ENCODE results near the gene PXN.
"Not testable (repeated sequence)": the region's sequence is repeated elsewhere in the genome, so short reads cannot be mapped to it uniquely, and the experiment has no call there.

PXN gene

GRCh38 chr12:120241561-120242274 lies 23.8 kb downstream of the PXN start:
- Histone ChIP-seq H3K4me3 (ENCODE audit: low read depth in 1 of 5, low read length in 5 of 5) (peak overlapping the region in 3 of 5 donors; percentile 3 to 22 (median 21)), H3K9me3 (ENCODE audit: control insufficient read depth in 5 of 5, low read length in 5 of 5) (no peaks in the 10 kb centered on the region), H3K27me3 (ENCODE audit: control insufficient read depth in 5 of 5, insufficient read depth in 4 of 5, low read length in 5 of 5) (no peaks in the 10 kb centered on the region), H3K4me1 (ENCODE audit: control insufficient read depth in 5 of 5, insufficient read depth in 5 of 5, low read length in 5 of 5) (peaks cover 33 to 80% (median 65%) of the 10 kb centered on the region in 5 donors), H3K36me3 (ENCODE audit: control insufficient read depth in 5 of 5, insufficient read depth in 5 of 5, low read length in 5 of 5) (peaks cover 0 to 5% (median 0%) of the 10 kb centered on the region in 5 donors), H3K9ac (ENCODE audit: low read length in 5 of 5) (peak overlapping the region in 1 of 5 donors; percentile 34), H3K27ac (ENCODE audit: low read depth, low read length) (peak overlapping the region; percentile 69)

GRCh38 chr12:120240495-120240833 lies 25.1 kb downstream of the PXN start:
- peaks cover 0 to 5% (median 0%) of the 10 kb centered on the region in 5 donors for H3K36me3 ChIP-seq (ENCODE audit: control insufficient read depth in 5 of 5, insufficient read depth in 5 of 5, low read length in 5 of 5)
- peak overlapping the region in 1 of 5 donors; percentile 38 for H3K9ac ChIP-seq (ENCODE audit: low read length in 5 of 5)
- no peaks in the 10 kb centered on the region for H3K27me3 ChIP-seq (ENCODE audit: control insufficient read depth in 5 of 5, insufficient read depth in 4 of 5, low read length in 5 of 5)
- H3K4me3 ChIP-seq (ENCODE audit: low read depth in 1 of 5, low read length in 5 of 5) = peak overlapping the region in 2 of 5 donors; percentile 7 to 17
- H3K4me1 ChIP-seq (ENCODE audit: control insufficient read depth in 5 of 5, insufficient read depth in 5 of 5, low read length in 5 of 5) = peaks cover 40 to 89% (median 75%) of the 10 kb centered on the region in 5 donors
- H3K27ac ChIP-seq (ENCODE audit: low read depth, low read length) = peak overlapping the region; percentile 69
- no peaks in the 10 kb centered on the region for H3K9me3 ChIP-seq (ENCODE audit: control insufficient read depth in 5 of 5, low read length in 5 of 5)

- peaks cover 0 to 5% (median 0%) of the 10 kb centered on the region in 5 donors for H3K36me3 ChIP-seq (ENCODE audit: control insufficient read depth in 5 of 5, insufficient read depth in 5 of 5, low read length in 5 of 5)
- H3K27ac ChIP-seq (ENCODE audit: low read depth, low read length) = peak overlapping the region; percentile 69
- H3K27me3 ChIP-seq (ENCODE audit: control insufficient read depth in 5 of 5, insufficient read depth in 4 of 5, low read length in 5 of 5) = no peaks in the 10 kb centered on the region
- H3K9me3 ChIP-seq (ENCODE audit: control insufficient read depth in 5 of 5, low read length in 5 of 5) = no peaks in the 10 kb centered on the region
- peaks cover 45 to 90% (median 78%) of the 10 kb centered on the region in 5 donors for H3K4me1 ChIP-seq (ENCODE audit: control insufficient read depth in 5 of 5, insufficient read depth in 5 of 5, low read length in 5 of 5)
- H3K4me3 ChIP-seq (ENCODE audit: low read depth in 1 of 5, low read length in 5 of 5) = no peak overlapping the region
- no peak overlapping the region for H3K9ac ChIP-seq (ENCODE audit: low read length in 5 of 5)
Observed at GRCh38 chr12:120239776-120240494, 25.6 kb downstream of the PXN start.

GRCh38 chr12:120238839-120239445 lies 26.6 kb downstream of the PXN start:
- no peaks in the 10 kb centered on the region for H3K9me3 ChIP-seq (ENCODE audit: control insufficient read depth in 5 of 5, low read length in 5 of 5)
- H3K27me3 ChIP-seq (ENCODE audit: control insufficient read depth in 5 of 5, insufficient read depth in 4 of 5, low read length in 5 of 5) = no peaks in the 10 kb centered on the region
- peaks cover 0 to 5% (median 0%) of the 10 kb centered on the region in 5 donors for H3K36me3 ChIP-seq (ENCODE audit: control insufficient read depth in 5 of 5, insufficient read depth in 5 of 5, low read length in 5 of 5)
- H3K9ac ChIP-seq (ENCODE audit: low read length in 5 of 5) = peak overlapping the region in 2 of 5 donors; percentile 15 to 19
- H3K4me3 ChIP-seq (ENCODE audit: low read depth in 1 of 5, low read length in 5 of 5) = peak overlapping the region in 1 of 5 donors; percentile 47
- H3K4me1 ChIP-seq (ENCODE audit: control insufficient read depth in 5 of 5, insufficient read depth in 5 of 5, low read length in 5 of 5) = peaks cover 51 to 96% (median 86%) of the 10 kb centered on the region in 5 donors
- peak overlapping the region; percentile 82 for H3K27ac ChIP-seq (ENCODE audit: low read depth, low read length)

- peaks cover 0 to 5% (median 0%) of the 10 kb centered on the region in 5 donors for H3K36me3 ChIP-seq (ENCODE audit: control insufficient read depth in 5 of 5, insufficient read depth in 5 of 5, low read length in 5 of 5)
- H3K4me3 ChIP-seq (ENCODE audit: low read depth in 1 of 5, low read length in 5 of 5) = peak overlapping the region in 4 of 5 donors; percentile 27 to 53 (median 38)
- H3K27me3 ChIP-seq (ENCODE audit: control insufficient read depth in 5 of 5, insufficient read depth in 4 of 5, low read length in 5 of 5) = no peaks in the 10 kb centered on the region
- peak overlapping the region; percentile 82 for H3K27ac ChIP-seq (ENCODE audit: low read depth, low read length)
- no peaks in the 10 kb centered on the region for H3K9me3 ChIP-seq (ENCODE audit: control insufficient read depth in 5 of 5, low read length in 5 of 5)
- peak overlapping the region in 4 of 5 donors; percentile 12 to 33 (median 20) for H3K9ac ChIP-seq (ENCODE audit: low read length in 5 of 5)
- H3K4me1 ChIP-seq (ENCODE audit: control insufficient read depth in 5 of 5, insufficient read depth in 5 of 5, low read length in 5 of 5) = peaks cover 55 to 96% (median 88%) of the 10 kb centered on the region in 5 donors
Observed at GRCh38 chr12:120238217-120238616, 27.3 kb downstream of the PXN start.

- no peaks in the 10 kb centered on the region for H3K27me3 ChIP-seq (ENCODE audit: control insufficient read depth in 5 of 5, insufficient read depth in 4 of 5, low read length in 5 of 5)
- H3K9me3 ChIP-seq (ENCODE audit: control insufficient read depth in 5 of 5, low read length in 5 of 5) = no peaks in the 10 kb centered on the region
- peaks cover 55 to 96% (median 92%) of the 10 kb centered on the region in 5 donors for H3K4me1 ChIP-seq (ENCODE audit: control insufficient read depth in 5 of 5, insufficient read depth in 5 of 5, low read length in 5 of 5)
- H3K27ac ChIP-seq (ENCODE audit: low read depth, low read length) = peak overlapping the region; percentile 82
- peaks cover 0 to 5% (median 0%) of the 10 kb centered on the region in 5 donors for H3K36me3 ChIP-seq (ENCODE audit: control insufficient read depth in 5 of 5, insufficient read depth in 5 of 5, low read length in 5 of 5)
- H3K9ac ChIP-seq (ENCODE audit: low read length in 5 of 5) = peak overlapping the region in 4 of 5 donors; percentile 12 to 67 (median 26)
- H3K4me3 ChIP-seq (ENCODE audit: low read depth in 1 of 5, low read length in 5 of 5) = peak overlapping the region; percentile 12 to 53 (median 28)
Observed at GRCh38 chr12:120237360-120238171, 28.0 kb downstream of the PXN start.

- not testable (repeated sequence) for H3K36me3 ChIP-seq (ENCODE audit: control insufficient read depth in 5 of 5, insufficient read depth in 5 of 5, low read length in 5 of 5); H3K9ac ChIP-seq (ENCODE audit: low read length in 5 of 5); H3K4me3 ChIP-seq (ENCODE audit: low read depth in 1 of 5, low read length in 5 of 5); H3K27me3 ChIP-seq (ENCODE audit: control insufficient read depth in 5 of 5, insufficient read depth in 4 of 5, low read length in 5 of 5); H3K9me3 ChIP-seq (ENCODE audit: control insufficient read depth in 5 of 5, low read length in 5 of 5)
- Histone ChIP-seq H3K4me1 (ENCODE audit: control insufficient read depth in 5 of 5, insufficient read depth in 5 of 5, low read length in 5 of 5) (peaks cover 56 to 96% (median 93%) of the 10 kb centered on the region in 5 donors), H3K27ac (ENCODE audit: low read depth, low read length) (peak overlapping the region; percentile 82)
Observed at GRCh38 chr12:120236809-120237208, 28.7 kb downstream of the PXN start.

- no peaks in the 10 kb centered on the region for H3K27me3 ChIP-seq (ENCODE audit: control insufficient read depth in 5 of 5, insufficient read depth in 4 of 5, low read length in 5 of 5)
- no peaks in the 10 kb centered on the region for H3K36me3 ChIP-seq (ENCODE audit: control insufficient read depth in 5 of 5, insufficient read depth in 5 of 5, low read length in 5 of 5)
- no peaks in the 10 kb centered on the region for H3K9me3 ChIP-seq (ENCODE audit: control insufficient read depth in 5 of 5, low read length in 5 of 5)
- peak overlapping the region in 2 of 5 donors; percentile 54 to 55 for H3K9ac ChIP-seq (ENCODE audit: low read length in 5 of 5)
- H3K27ac ChIP-seq (ENCODE audit: low read depth, low read length) = peak overlapping the region; percentile 94
- peaks cover 59 to 96% (median 93%) of the 10 kb centered on the region in 5 donors for H3K4me1 ChIP-seq (ENCODE audit: control insufficient read depth in 5 of 5, insufficient read depth in 5 of 5, low read length in 5 of 5)
- H3K4me3 ChIP-seq (ENCODE audit: low read depth in 1 of 5, low read length in 5 of 5) = peak overlapping the region in 4 of 5 donors; percentile 26 to 44 (median 35)
Observed at GRCh38 chr12:120235369-120236323, 29.9 kb downstream of the PXN start.

Measured in subcutaneous abdominal adipose tissue (tissue), 5 donors.